HG03565 (cell line): ENCODE results near the gene LRRC4C.

Experiments
- ATAC-seq: cut with Tn5 transposase; IDR thresholded peaks from one replicate; pipeline ENCODE4 v1.9.1; 2021; ENCODE audit warnings: mild to moderate bottlenecking, moderate library complexity; ENCODE audit not compliant: unreplicated experiment

LRRC4C gene

GRCh38 chr11:40139536-40139935, 1319.9 kb downstream of the LRRC4C start:
- ATAC-seq, result no peak

GRCh38 chr11:40139066-40139465, 1320.4 kb downstream of the LRRC4C start:
- ATAC-seq, result no peak

GRCh38 chr11:40134820-40135570, 1324.5 kb downstream of the LRRC4C start:
- no peak for ATAC-seq

- ATAC-seq, result no peak
Measured at GRCh38 chr11:40133498-40133897, 1326.0 kb downstream of the LRRC4C start.

- no peak for ATAC-seq
Measured at GRCh38 chr11:40132912-40133311, 1326.5 kb downstream of the LRRC4C start.

GRCh38 chr11:40130427-40130826, 1329.0 kb downstream of the LRRC4C start:
- no peak for ATAC-seq

- ATAC-seq, result no peak
Measured at GRCh38 chr11:40129266-40129665, 1330.2 kb downstream of the LRRC4C start.

- no peak for ATAC-seq
Measured at GRCh38 chr11:40125054-40125453, 1334.4 kb downstream of the LRRC4C start.

GRCh38 chr11:40119661-40120060, 1339.8 kb downstream of the LRRC4C start:
- no peak for ATAC-seq

- no peak for ATAC-seq
Measured at GRCh38 chr11:40118780-40119179, 1340.7 kb downstream of the LRRC4C start.

- no peak for ATAC-seq
Measured at GRCh38 chr11:40118026-40118425, 1341.4 kb downstream of the LRRC4C start.

- no peak for ATAC-seq
Measured at GRCh38 chr11:40104941-40105550, 1354.4 kb downstream of the LRRC4C start.

GRCh38 chr11:40100781-40101180, 1358.7 kb downstream of the LRRC4C start:
- ATAC-seq, result no peak

GRCh38 chr11:40100162-40100553, 1359.3 kb downstream of the LRRC4C start:
- no peak for ATAC-seq

GRCh38 chr11:40099426-40100161, 1359.9 kb downstream of the LRRC4C start:
- no peak for ATAC-seq

- ATAC-seq, result no peak
Measured at GRCh38 chr11:40095446-40095845, 1364.0 kb downstream of the LRRC4C start.

- no peak for ATAC-seq
Measured at GRCh38 chr11:40094954-40095353, 1364.5 kb downstream of the LRRC4C start.

GRCh38 chr11:40080434-40080833, 1379.0 kb downstream of the LRRC4C start:
- ATAC-seq, result no peak
